AG09309 (cell line): ENCODE measurements around the gene WDR20.

Source experiments
- DNase-seq: peaks from one replicate; pipeline ENCODE4 v3.0.0-alpha.2; 2010; ENCODE audit warnings: low read depth
- H3K4me3 ChIP-seq: 2 replicates; pipeline ENCODE4 v1.5.1; 2011; ENCODE audit warnings: mild to moderate bottlenecking, low read depth, low read length, moderate library complexity; ENCODE audit not compliant: control insufficient read depth
- TF ChIP-seq, protein P1 (sequence below): IDR thresholded peaks from 2 replicates; pipeline ENCODE4 v1.5.1; 2011; ENCODE audit warnings: mild to moderate bottlenecking, low read depth, low read length, inconsistent platforms; ENCODE audit not compliant: insufficient read depth, control insufficient read depth; ENCODE audit errors: missing control alignments

Gene WDR20

DNA sequence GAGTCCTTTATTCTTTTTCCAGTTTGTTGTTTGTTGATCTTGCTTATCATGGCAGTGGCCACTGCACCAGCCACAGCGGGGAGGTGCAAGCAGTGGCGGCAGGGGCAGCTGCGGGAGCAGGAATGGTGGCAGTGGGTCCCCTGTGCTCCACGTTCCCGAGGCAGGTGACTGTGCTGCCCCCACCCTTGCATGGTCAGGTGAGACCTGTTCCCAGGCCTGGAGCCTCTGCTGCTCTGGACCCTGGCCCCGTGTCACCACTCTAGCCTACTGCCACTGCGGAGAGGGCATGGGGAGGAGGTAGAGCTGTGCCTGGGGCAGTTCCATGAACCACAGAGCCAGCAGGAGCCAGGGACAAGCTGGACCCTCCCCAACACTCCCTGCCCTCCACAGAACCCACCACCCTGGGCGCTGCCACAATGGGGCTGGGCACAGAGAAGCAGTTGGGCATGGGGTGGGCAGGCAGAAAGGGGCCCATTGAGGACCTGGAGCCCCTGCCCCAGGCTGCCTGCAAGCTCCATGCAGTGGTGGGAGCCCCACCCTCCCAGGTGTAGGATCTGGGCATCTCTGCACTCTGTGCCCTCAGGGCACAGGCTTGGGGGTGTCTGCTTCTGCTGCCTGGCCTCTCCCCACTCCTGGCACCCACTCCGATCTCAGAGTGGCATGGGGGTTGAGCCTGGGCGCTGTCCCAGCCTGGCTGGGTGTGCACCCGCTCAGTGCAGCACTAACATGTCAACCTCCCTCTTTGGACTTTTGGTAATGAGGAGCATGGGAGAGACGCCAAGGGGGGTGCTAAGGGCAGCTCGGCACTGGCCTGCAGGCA, 23.1 kb upstream of the WDR20 start:
- no peak for DNase-seq
- no peak overlapping the region for H3K4me3 ChIP-seq
- TF ChIP-seq, protein P1, sequence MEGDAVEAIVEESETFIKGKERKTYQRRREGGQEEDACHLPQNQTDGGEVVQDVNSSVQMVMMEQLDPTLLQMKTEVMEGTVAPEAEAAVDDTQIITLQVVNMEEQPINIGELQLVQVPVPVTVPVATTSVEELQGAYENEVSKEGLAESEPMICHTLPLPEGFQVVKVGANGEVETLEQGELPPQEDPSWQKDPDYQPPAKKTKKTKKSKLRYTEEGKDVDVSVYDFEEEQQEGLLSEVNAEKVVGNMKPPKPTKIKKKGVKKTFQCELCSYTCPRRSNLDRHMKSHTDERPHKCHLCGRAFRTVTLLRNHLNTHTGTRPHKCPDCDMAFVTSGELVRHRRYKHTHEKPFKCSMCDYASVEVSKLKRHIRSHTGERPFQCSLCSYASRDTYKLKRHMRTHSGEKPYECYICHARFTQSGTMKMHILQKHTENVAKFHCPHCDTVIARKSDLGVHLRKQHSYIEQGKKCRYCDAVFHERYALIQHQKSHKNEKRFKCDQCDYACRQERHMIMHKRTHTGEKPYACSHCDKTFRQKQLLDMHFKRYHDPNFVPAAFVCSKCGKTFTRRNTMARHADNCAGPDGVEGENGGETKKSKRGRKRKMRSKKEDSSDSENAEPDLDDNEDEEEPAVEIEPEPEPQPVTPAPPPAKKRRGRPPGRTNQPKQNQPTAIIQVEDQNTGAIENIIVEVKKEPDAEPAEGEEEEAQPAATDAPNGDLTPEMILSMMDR: no peak

DNA sequence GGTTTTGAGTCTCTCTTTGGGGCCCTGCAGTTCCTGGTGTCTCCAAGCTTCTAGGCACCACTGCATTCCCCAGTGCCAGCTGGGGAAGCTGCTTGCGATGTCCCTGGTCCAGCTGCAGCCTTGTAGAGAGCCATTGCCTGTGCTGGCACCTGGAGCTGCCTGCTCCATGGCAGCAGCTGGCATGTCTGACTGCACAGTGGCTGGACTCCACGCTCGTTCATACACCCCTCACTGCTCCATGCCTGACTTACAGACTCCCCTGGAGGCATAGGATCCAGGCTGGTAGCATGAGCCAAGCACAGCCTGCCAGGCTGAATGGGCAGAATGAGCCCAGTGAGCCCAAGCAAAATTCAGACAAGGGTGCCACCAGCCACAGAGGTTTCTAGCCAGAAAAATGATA, 21.8 kb upstream of the WDR20 start:
- DNase-seq: no peak
- TF ChIP-seq, protein P1: no peak
- no peak overlapping the region for H3K4me3 ChIP-seq

DNA sequence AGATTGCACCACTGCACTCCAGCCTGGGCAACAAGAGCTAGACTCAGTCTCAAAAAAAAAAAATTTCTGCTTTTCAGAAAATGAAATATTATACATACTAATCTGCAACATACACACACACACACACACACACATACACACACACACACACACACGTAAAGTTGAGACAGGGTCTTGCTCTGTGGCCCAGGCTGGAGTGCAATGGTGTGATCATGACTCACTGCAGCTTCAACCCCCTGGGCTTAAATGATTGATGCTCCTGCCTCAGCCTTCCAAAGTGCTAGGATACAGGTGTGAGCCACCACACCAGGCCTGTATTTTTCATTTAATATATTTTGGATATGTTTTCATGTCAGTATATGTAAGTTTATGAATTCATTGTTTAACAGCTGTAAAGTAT, 18.8 kb upstream of the WDR20 start:
- TF ChIP-seq, protein P1: no peak
- H3K4me3 ChIP-seq: no peak overlapping the region
- no peak for DNase-seq

DNA sequence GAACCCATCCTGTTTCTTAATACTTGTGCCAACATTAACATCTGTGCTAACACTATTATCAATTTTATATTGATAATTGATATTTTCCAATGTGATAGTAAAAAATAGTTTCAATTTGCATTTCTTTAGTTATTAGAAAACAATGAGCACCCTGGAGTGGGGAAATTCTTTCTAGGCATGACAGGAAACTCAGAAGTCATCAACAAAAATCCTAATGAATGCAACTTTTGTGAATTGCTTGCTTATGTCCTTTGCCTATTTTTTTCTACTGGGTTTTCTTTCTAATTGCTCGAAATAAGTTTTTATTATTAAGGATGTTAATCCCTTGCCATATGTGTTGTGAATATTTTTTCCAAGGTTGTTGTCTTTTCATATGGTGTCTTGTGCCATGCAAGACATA, 18.1 kb upstream of the WDR20 start:
- no peak overlapping the region for H3K4me3 ChIP-seq
- no peak for DNase-seq
- TF ChIP-seq, protein P1: no peak

DNA sequence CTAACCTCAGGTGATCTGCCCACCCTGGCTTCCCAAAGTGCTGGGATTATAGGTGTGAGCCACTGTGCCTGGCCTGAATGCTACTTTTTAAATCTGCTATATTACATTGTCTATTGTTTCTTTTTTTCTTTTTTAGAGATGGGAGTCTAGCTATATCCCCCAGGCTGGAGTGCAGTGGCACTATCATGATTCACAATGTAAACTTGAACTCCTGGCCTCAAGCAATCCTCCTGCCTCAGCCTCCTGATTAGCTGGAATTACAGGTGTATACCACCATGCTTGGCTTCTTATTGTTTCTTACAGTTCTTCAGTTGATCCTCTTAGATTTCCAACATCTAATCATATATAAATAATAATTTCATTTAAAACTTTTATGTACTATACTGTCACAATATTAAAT, 15.3 kb upstream of the WDR20 start:
- DNase-seq: no peak
- TF ChIP-seq, protein P1: no peak
- no peak overlapping the region for H3K4me3 ChIP-seq

DNA sequence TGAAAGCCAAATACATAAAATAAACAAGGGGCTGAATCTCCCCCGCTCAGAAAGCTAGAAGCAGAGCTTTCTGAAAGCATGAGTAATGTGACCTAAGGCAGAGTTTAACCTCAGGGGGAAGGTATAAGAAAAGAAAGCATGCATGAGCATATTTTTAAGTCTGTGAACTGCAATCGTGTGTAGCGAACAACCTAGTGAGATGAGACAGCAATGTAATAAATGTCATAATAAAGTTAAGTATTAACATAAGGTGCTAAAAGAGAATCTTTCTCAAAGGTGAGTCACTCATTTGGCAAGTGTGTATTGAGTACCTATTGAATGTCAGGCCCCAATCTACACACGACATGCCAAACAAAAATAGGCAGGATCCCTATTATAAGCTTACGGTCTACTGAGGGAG, 14.2 kb upstream of the WDR20 start:
- no peak overlapping the region for H3K4me3 ChIP-seq
- DNase-seq: no peak
- TF ChIP-seq, protein P1: no peak
